CD4-positive, alpha-beta T cell treated with Interleukin-17A for 1 hour (primary cell): ENCODE results near the gene ZBTB45.
"Not testable (repeated sequence)": the region's sequence is repeated elsewhere in the genome, so short reads cannot be mapped to it uniquely, and the experiment has no call there.

Experiments used
- DNase-seq: peaks from one replicate; pipeline ENCODE4 v3.0.0-alpha.2; 2020

Gene ZBTB45

DNA sequence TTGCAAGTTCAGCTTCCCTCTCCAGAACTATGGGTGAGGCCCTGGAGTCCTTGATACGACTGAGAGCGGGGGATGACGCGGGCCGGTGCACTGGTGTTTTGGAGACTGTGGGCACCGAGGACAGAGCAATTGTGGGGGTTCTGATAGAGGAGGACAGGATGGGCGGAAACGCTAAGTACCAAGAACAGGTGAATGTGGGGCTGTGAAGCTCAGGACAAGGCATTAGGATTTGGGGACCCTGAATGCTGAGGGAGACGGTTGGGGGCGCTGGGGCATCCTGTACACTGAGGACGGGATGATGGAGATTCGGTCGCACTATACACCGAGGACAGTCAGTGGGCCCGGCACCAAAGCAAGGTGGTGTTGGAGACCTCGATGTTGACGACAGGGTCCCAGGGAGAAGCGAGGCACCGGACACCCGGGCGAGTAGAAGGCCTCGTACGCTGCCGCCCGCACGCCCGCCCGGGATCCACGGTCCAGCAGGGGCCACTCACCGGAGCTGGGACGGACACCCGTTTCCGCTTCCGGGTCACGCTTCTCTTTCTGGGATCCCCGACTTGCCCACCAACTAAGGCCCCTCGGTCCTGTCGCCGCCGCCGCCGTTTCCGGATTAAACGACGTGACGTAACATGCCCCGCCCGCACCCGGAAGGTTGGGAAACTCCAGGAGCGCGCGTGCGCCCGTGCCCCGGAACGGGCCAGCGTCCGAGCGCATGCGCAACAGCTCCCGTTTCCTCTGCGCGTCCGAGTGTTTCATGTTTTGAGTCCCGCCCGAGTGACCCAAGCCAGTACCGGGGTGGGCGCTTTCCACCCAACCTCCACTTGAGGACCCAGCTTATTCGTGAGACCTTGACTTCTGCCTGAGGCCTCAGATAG, 35.1 kb upstream of the ZBTB45 start, which contains the start of gene CHMP2A:
Gene CHMP2A, minus strand, starts transcription at position 612 of the 875 bp plus-strand sequence. CDS start 893 bp downstream, outside the sequence.
- DNase-seq = peak; percentile 98

DNA sequence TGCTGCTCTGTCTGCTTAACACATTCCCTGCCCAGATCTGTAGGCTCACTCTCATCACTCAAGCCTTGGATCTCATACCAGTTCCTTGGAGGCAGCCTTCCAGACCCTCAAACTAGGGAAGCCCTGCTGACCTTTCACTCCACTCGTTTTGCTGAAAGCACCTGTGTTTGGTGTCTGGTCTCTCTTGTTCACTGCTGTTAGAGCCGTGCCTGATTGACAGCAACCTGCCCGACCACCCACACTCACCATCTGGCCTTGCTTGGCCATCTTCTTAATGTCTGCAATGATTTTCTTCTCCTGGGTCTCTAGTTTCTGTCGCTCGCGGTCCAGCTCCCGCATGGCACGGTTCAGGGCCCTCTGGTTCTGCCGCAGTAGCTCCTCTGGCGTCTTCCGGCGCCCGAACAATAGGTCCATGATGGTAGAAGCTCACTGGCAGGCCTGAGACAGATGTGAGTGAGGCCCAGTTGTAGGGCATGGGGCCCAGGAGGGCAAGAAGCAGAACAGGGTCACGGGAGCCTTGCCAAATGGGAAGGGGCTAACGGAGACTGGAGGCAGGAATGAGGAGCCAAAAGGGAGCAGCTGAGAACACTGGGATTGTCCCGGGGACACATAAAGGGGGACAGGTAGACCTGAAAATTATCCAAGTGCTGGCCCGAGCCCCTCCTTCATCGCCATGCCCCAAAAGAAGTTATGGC, 34.3 kb upstream of the ZBTB45 start:
- DNase-seq = no peak

DNA sequence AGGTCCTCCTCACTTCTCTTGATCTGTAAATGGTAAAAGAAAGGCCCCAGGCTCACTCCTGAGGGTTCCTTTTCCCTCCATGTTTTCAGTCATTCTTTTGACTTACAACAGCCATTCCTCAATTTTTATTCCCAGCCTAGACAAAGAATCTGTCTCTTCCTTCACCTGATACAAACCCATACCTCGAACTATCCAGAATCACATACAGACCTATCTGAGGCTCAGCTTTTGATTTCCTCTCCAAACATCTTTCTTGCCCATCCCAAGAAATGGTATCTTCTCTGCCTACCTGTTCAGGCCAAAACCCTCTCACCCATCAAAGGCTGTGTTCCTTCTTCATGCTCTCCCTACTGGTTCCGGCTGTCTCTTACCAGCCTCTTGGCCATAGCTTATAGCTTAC, 33.0 kb upstream of the ZBTB45 start:
- DNase-seq = no peak

GRCh38 chr19:58551577-58552471, 32.2 kb upstream of the ZBTB45 start:
- no peak for DNase-seq

DNA sequence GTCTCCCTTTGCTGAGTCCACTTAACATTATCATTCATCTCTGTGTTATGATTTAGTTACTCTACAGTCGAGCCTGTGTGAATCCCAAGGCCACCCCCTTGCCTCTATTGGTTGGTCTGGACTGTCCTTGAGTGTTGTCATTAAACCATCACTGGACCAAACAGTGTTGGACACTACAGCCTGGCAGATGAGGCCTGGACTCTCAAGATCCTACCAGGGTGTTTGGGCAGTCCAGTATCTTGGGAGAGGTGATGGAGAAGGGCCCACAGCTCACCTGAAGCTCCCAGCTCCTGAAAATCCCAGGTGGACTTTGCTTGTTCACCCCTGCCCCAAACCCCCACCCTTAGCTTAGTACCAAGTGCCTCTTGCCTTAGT, 31.5 kb upstream of the ZBTB45 start:
- DNase-seq = no peak

- no peak for DNase-seq
Measured at GRCh38 chr19:58550362-58551122, 30.9 kb upstream of the ZBTB45 start.

DNA sequence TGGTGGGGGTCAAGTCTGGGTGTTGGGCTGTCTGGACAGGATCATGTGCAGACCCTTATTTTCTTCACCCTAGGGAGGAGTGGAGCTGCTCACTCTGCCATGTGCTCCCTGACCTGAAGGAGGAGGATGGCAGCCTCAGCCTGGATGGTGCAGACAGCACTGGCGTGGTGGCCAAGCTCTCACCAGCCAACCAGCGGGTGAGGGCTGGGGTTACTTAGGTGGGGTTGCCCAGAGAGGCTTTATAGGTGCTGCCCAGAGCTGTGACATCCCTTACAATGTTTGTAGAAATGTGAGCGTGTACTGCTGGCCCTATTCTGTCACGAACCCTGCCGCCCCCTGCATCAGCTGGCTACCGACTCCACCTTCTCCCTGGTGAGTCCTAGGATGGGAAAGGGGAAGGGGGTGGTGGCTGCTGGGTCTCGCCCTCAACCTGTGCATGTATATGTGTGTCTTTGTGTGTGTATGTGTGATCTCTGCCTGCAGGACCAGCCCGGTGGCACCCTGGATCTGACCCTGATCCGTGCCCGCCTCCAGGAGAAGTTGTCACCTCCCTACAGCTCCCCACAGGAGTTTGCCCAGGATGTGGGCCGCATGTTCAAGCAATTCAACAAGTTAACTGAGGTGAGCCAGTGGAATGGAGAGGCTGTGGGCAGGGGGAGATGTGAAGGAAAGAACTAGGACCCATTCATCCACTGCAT, 30.2 kb upstream of the ZBTB45 start:
- DNase-seq = no peak

DNA sequence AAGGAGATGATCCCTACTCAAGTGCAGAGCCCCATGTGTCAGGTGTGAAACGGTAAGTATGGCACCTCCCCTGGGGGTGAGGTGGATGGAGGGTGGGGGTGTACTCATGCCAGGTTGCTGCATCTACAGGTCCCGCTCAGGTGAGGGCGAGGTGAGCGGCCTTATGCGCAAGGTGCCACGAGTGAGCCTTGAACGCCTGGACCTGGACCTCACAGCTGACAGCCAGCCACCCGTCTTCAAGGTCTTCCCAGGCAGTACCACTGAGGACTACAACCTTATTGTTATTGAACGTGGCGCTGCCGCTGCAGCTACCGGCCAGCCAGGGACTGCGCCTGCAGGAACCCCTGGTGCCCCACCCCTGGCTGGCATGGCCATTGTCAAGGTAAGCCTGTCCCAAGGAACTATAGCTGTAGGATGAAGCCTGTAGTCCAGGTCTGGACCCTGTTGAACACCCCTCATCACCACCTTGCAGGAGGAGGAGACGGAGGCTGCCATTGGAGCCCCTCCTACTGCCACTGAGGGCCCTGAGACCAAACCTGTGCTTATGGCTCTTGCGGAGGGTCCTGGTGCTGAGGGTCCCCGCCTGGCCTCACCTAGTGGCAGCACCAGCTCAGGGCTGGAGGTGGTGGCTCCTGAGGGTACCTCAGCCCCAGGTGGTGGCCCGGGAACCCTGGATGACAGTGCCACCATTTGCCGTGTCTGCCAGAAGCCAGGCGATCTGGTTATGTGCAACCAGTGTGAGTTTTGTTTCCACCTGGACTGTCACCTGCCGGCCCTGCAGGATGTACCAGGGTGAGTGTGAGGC, 29.5 kb upstream of the ZBTB45 start:
- DNase-seq = no peak

- no peak for DNase-seq
Measured at GRCh38 chr19:58547323-58548312, 28.0 kb upstream of the ZBTB45 start.

DNA sequence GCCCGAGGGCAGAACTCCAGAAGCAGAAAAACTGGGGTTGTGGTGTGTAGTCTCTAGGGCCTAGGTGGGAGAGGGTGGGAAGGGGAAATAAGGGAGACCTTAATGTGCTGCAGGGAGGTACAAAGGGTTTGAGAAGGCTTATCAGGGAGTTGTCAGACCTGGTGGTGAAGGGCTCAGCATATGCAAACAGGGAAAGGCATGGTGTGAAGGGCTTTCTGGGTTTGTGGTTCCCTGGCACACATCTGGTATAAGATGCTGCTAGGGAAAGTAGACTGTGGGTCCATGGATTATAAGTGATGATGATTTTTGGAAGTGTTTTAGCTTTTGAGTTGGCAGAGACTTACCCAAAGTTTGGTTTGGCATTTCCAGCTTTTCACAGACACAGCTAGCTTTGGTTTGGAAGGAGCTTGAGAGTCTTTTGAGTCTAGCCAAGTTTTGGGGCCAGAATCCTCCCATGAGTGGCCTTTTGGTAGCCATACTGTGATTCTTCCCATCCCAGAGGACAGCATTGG, 26.5 kb upstream of the ZBTB45 start:
- DNase-seq = no peak

DNA sequence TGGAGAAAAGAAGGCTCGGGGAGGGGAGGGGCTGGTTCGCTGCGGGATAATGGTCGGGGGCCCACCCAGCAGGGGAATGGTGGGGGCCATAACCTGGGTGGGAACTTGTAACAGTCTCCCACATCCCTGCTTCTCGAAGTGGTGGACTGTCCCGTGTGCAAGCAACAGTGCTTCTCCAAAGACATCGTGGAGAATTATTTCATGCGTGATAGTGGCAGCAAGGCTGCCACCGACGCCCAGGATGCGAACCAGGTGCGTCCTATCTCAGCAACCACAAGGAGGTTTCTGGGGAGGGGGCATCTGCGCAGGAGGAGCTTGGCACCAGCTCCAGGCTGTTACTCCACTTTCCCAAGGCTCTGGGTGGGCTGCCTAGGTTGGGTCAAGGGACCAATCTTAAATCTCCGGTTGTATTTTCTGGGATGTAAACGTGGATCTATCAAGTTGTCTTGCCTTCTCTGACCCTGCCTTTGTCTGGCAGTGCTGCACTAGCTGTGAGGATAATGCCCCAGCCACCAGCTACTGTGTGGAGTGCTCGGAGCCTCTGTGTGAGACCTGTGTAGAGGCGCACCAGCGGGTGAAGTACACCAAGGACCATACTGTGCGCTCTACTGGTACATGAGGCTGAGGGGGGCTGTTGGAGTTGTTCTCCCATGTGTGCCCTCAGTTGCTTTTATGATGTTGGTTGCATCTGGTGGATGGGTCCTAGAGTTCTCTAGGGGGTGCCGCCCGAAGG, 25.8 kb upstream of the ZBTB45 start:
- DNase-seq = no peak

DNA sequence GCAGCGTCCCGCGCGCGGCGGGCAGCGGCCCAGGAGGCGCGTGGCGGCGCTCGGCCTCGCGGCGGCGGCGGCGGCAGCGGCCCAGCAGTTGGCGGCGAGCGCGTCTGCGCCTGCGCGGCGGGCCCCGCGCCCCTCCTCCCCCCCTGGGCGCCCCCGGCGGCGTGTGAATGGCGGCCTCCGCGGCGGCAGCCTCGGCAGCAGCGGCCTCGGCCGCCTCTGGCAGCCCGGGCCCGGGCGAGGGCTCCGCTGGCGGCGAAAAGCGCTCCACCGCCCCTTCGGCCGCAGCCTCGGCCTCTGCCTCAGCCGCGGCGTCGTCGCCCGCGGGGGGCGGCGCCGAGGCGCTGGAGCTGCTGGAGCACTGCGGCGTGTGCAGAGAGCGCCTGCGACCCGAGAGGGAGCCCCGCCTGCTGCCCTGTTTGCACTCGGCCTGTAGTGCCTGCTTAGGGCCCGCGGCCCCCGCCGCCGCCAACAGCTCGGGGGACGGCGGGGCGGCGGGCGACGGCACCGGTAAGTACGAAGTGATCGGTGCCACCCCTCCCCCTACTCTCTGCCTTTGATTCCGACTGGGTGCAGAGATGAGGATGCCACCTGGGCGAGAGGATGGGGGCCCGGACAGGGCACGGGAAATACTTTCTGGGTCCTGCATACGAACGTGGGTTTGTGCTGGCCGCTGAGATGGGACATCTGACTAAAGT, 25.1 kb upstream of the ZBTB45 start:
- no peak for DNase-seq

DNA sequence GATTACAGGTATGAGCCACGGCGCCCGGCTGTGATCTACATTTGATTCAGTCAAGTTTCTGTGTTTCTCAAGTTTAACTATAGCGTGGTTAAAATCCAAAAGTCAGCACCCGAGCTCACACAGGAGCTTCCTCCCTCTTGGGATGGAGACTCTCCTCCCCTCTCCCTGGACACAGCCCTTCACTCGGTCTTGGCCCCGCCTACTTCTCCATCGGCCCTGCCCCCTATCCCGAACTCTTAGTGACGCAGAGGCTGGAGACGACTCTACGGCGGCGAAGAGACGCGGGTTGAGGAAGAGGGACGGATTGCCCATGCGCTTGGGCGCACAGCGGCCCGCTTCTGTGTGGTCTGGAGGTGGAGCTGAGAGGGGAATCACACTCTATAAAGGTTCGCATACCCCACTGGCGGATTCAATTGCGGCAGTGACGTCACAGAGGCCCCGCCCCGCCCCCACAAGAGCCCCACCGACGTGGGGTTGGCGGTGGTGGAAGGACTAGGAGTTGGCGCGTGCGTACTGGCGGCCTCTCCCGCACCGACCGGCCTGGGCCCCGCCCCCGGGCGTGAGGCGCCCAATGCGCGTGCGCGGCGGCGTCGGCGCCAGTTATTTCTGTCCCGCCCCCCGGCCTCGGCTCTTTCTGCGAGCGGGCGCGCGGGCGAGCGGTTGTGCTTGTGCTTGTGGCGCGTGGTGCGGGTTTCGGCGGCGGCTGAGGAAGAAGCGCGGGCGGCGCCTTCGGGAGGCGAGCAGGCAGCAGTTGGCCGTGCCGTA, 24.4 kb upstream of the ZBTB45 start, which contains the start of gene TRIM28:
Gene TRIM28, plus strand, starts transcription at position 239 of the 765 bp plus-strand sequence. CDS start 694 bp downstream, outside the sequence.
- peak; percentile 100 for DNase-seq

DNA sequence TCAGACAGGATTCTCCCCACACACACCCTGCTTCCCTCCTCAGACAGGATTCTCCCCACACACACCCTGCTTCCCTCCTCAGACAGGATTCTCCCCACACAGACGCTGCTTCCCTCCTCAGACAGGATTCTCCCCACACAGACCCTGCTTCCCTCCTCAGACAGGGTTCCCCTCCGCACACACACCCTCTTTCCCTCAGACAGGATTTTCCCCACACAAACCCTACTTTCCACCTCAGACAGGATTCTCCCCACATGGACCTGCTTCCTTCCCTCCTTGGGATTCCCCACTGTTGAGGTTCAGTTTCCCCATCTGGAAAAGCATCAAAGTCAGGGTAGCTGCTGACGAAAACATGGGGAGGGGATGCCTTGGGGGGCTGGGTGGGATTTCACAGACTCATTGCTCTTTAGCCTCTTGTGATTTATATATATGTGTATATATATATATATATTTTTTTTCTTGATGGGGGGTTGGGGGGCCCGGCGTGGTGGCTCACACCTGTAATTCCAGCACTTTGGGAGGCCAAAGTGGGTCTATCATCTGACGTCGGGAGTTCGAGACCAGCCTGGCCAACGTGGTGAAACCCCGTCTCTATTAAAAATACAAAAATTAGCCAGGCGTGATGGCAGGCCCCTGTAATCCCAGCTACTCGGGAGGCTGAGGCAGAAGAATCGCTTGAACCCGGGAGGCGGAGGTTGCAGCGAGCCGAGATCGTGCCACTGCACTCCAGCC, 23.2 kb upstream of the ZBTB45 start:
- DNase-seq = not testable (repeated sequence)

- not testable (repeated sequence) for DNase-seq
Measured at GRCh38 chr19:58539169-58539559, 19.6 kb upstream of the ZBTB45 start.
